WTC11 (cell line): ENCODE measurements around the gene EIF2B5. TPM values are rescaled to one million over a fixed set of nuclear protein-coding genes. Genes with fewer than 3 reads are reported as not detected.

Experiments used
- ATAC-seq: fragments of 200-7000 bp; cut with Tn5 transposase; 2 replicates; pipeline ENCODE4 v1.10.0; 2021; ENCODE audit warnings: mild to moderate bottlenecking, moderate library complexity
- CTCF ChIA-PET: fragments of 300-600 bp; sonication (Branson Sonifier 250); formaldehyde crosslinking; loops from one replicate; lab custom pipeline; 2021; ENCODE audit warnings: antibody characterized with exemption; lab: Charles Lee
- POLR2A ChIA-PET: fragments of 350-600 bp; sonication (Branson Sonifier 250); formaldehyde crosslinking; loops from one replicate; lab custom pipeline; 2021; ENCODE audit warnings: antibody characterized with exemption; lab: Charles Lee
- DNase-seq: peaks from one replicate; pipeline ENCODE4 v3.0.0; 2021; ENCODE audit warnings: low spot score
- H3K27ac Mint-ChIP-seq: 2 replicates; pipeline ENCODE4 v1.8.0; 2021; ENCODE audit warnings: mixed read lengths
- H3K27me3 Mint-ChIP-seq: 2 replicates; pipeline ENCODE4 v1.8.0; 2021; ENCODE audit warnings: low read depth, mild to moderate bottlenecking, moderate library complexity, mixed read lengths
- H3K36me3 Mint-ChIP-seq: 2 replicates; pipeline ENCODE4 v1.8.0; 2021; ENCODE audit warnings: mixed read lengths
- H3K4me1 Mint-ChIP-seq: 2 replicates; pipeline ENCODE4 v1.8.0; 2022; ENCODE audit warnings: mixed read lengths
- H3K4me3 Mint-ChIP-seq: 2 replicates; pipeline ENCODE4 v1.8.0; 2021; ENCODE audit warnings: mild to moderate bottlenecking, moderate library complexity, mixed read lengths
- H3K9me3 Mint-ChIP-seq: 2 replicates; pipeline ENCODE4 v1.8.0; 2021; ENCODE audit warnings: mixed read lengths
- ATF1 ChIP-seq: sonication (generic); formaldehyde crosslinking; IDR thresholded peaks from 2 replicates; pipeline ENCODE4 v1.8.1; 2023; ENCODE audit warnings: mild to moderate bottlenecking, moderate library complexity, missing genetic modification reagents
- ATF3 ChIP-seq: sonication (generic); formaldehyde crosslinking; conservative IDR thresholded peaks from 2 replicates; pipeline ENCODE4 v1.8.1; 2022; ENCODE audit warnings: mild to moderate bottlenecking, missing genetic modification reagents
- CBFB ChIP-seq: sonication (generic); formaldehyde crosslinking; IDR thresholded peaks from 2 replicates; pipeline ENCODE4 v1.8.1; 2022; ENCODE audit warnings: mild to moderate bottlenecking, low read depth, missing genetic modification reagents
- CREB1 ChIP-seq: sonication (generic); formaldehyde crosslinking; IDR thresholded peaks from 2 replicates; pipeline ENCODE4 v1.8.0; 2023; ENCODE audit warnings: mild to moderate bottlenecking, missing genetic modification reagents
- ELF4 ChIP-seq: sonication (generic); formaldehyde crosslinking; IDR thresholded peaks from 2 replicates; pipeline ENCODE4 v1.8.1; 2022; ENCODE audit warnings: low read depth, mild to moderate bottlenecking, moderate library complexity, missing genetic modification reagents
- FOXK1 ChIP-seq: sonication (generic); formaldehyde crosslinking; IDR thresholded peaks from 2 replicates; pipeline ENCODE4 v1.8.0; 2022; ENCODE audit warnings: mild to moderate bottlenecking, moderate library complexity, missing genetic modification reagents
- HMGA2 ChIP-seq: fragments of 250-450 bp; sonication (Bioruptor Pico); IDR thresholded peaks from 2 replicates; pipeline ENCODE4 v1.4.0; 2021; ENCODE audit warnings: mild to moderate bottlenecking, moderate library complexity
- IRF1 ChIP-seq: sonication (generic); formaldehyde crosslinking; IDR thresholded peaks from 2 replicates; pipeline ENCODE4 v1.8.0; 2023; ENCODE audit warnings: missing genetic modification reagents
- MLX ChIP-seq: sonication (generic); formaldehyde crosslinking; IDR thresholded peaks from 2 replicates; pipeline ENCODE4 v1.8.1; 2023; ENCODE audit warnings: mild to moderate bottlenecking, missing genetic modification reagents, moderate library complexity
- RELA ChIP-seq: sonication (generic); formaldehyde crosslinking; IDR thresholded peaks from 2 replicates; pipeline ENCODE4 v1.8.1; 2022; ENCODE audit warnings: missing genetic modification reagents, mild to moderate bottlenecking, borderline replicate concordance
- SMAD4 ChIP-seq: sonication (generic); formaldehyde crosslinking; IDR thresholded peaks from 2 replicates; pipeline ENCODE4 v1.8.0; 2022; ENCODE audit warnings: mild to moderate bottlenecking, missing genetic modification reagents
- SOX15 ChIP-seq: fragments of 250-450 bp; sonication (Bioruptor Pico); IDR thresholded peaks from 2 replicates; pipeline ENCODE4 v1.9.0; 2021; ENCODE audit warnings: mild to moderate bottlenecking
- TCF7 ChIP-seq: sonication (generic); formaldehyde crosslinking; IDR thresholded peaks from 2 replicates; pipeline ENCODE4 v1.8.0; 2022; ENCODE audit warnings: mild to moderate bottlenecking, low read depth, missing genetic modification reagents, moderate library complexity
- TEAD4 ChIP-seq: sonication (generic); formaldehyde crosslinking; IDR thresholded peaks from 2 replicates; pipeline ENCODE4 v1.8.0; 2022; ENCODE audit warnings: mild to moderate bottlenecking, missing genetic modification reagents
- ZMAT4 ChIP-seq: fragments of 250-450 bp; sonication (Bioruptor Pico); IDR thresholded peaks from 2 replicates; pipeline ENCODE4 v1.9.0; 2021; ENCODE audit warnings: mild to moderate bottlenecking
- ZNF121 ChIP-seq: sonication (generic); formaldehyde crosslinking; IDR thresholded peaks from 2 replicates; pipeline ENCODE4 v1.8.0; 2023; ENCODE audit warnings: missing genetic modification reagents
- ZNF219 ChIP-seq: sonication (generic); formaldehyde crosslinking; IDR thresholded peaks from 2 replicates; pipeline ENCODE4 v1.8.0; 2023; ENCODE audit warnings: missing genetic modification reagents, mild to moderate bottlenecking, borderline replicate concordance
- ZNF671 ChIP-seq: fragments of 250-450 bp; sonication (Bioruptor Pico); IDR thresholded peaks from 2 replicates; pipeline ENCODE4 v1.8.0; 2021; ENCODE audit warnings: mild to moderate bottlenecking
- total RNA-seq: library from RNA; stranded (reverse); gene quantifications from 3 replicates; pipeline ENCODE4 v1.2.3, GENCODE V29; 2021
- TF ChIP-seq, protein P1 (sequence below): sonication (generic); formaldehyde crosslinking; IDR thresholded peaks from 2 replicates; pipeline ENCODE4 v1.8.1; 2022; ENCODE audit warnings: mild to moderate bottlenecking, moderate library complexity, missing genetic modification reagents
- TF ChIP-seq, protein P2 (sequence below): sonication (generic); formaldehyde crosslinking; IDR thresholded peaks from 2 replicates; pipeline ENCODE4 v1.8.1; 2023; ENCODE audit warnings: mild to moderate bottlenecking, missing genetic modification reagents, moderate library complexity
- TF ChIP-seq, protein P3 (sequence below): fragments of 250-450 bp; sonication (Bioruptor Pico); IDR thresholded peaks from 2 replicates; pipeline ENCODE4 v1.9.0; 2021; ENCODE audit warnings: moderate library complexity, mild to moderate bottlenecking, inconsistent platforms, borderline replicate concordance

EIF2B5 gene
- total RNA-seq, 1 experiment from 2014 or later = 42.3 TPM

- CTCF ChIA-PET = interaction anchor here (0.8 to 1.3 kb wide), 2 partner anchors 35 to 48 kb away, joined by 3 to 5 read pairs; no protein-coding TSS in a partner anchor
Measured at GRCh38 chr3:184180165-184180564, 45.0 kb downstream of the EIF2B5 start.

GRCh38 chr3:184181596-184181995, 46.4 kb downstream of the EIF2B5 start:
- ChIA-PET CTCF (interaction anchor here (0.8 to 1.3 kb wide), 2 partner anchors 36 to 46 kb away, joined by 3 to 5 read pairs; no protein-coding TSS in a partner anchor), POLR2A (no interaction called here)
- Mint-ChIP-seq H3K36me3 (peaks cover 66% of the 10 kb centered on the region), H3K27ac (no peak overlapping the region; the same call in 1 of the 2 replicates), H3K27me3 (no peaks in the 10 kb centered on the region), H3K4me1 (peaks cover 30% of the 10 kb centered on the region), H3K9me3 (no peaks in the 10 kb centered on the region), H3K4me3 (no peak overlapping the region)
- DNase-seq = no peak
- no peak for ATAC-seq
- TF ChIP-seq CREB1 (CRISPR knock-in tag) (no peak), ZMAT4 (CRISPR knock-in tag) (no peak), FOXK1 (CRISPR knock-in tag) (no peak), SOX15 (CRISPR knock-in tag) (no peak), ZNF121 (CRISPR knock-in tag) (no peak)
- TF ChIP-seq, protein P1, sequence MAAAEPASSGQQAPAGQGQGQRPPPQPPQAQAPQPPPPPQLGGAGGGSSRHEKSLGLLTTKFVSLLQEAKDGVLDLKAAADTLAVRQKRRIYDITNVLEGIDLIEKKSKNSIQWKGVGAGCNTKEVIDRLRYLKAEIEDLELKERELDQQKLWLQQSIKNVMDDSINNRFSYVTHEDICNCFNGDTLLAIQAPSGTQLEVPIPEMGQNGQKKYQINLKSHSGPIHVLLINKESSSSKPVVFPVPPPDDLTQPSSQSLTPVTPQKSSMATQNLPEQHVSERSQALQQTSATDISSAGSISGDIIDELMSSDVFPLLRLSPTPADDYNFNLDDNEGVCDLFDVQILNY (CRISPR knock-in tag) = no peak

More at GRCh38 chr3:184180165-184180564, 45.0 kb downstream of the EIF2B5 start:
- Mint-ChIP-seq H3K4me3 (no peak overlapping the region), H3K36me3 (peaks cover 66% of the 10 kb centered on the region), H3K27ac (no peak overlapping the region), H3K4me1 (peaks cover 35% of the 10 kb centered on the region), H3K9me3 (no peaks in the 10 kb centered on the region), H3K27me3 (no peaks in the 10 kb centered on the region)
- DNase-seq = no peak
- ATAC-seq = no peak
- TF ChIP-seq SMAD4 (CRISPR knock-in tag) (no peak), IRF1 (CRISPR knock-in tag) (no peak), ATF1 (CRISPR knock-in tag) (no peak), MLX (CRISPR knock-in tag) (no peak), TCF7 (no peak), RELA (CRISPR knock-in tag) (no peak), ZNF219 (CRISPR knock-in tag) (no peak), ZNF121 (CRISPR knock-in tag) (no peak), ZMAT4 (CRISPR knock-in tag) (no peak), FOXK1 (CRISPR knock-in tag) (no peak), ATF3 (CRISPR knock-in tag) (no peak), HMGA2 (CRISPR knock-in tag) (no peak), TEAD4 (CRISPR knock-in tag) (no peak), CBFB (CRISPR knock-in tag) (no peak), ELF4 (CRISPR knock-in tag) (no peak), ZNF671 (CRISPR knock-in tag) (no peak)
- TF ChIP-seq, protein P2, sequence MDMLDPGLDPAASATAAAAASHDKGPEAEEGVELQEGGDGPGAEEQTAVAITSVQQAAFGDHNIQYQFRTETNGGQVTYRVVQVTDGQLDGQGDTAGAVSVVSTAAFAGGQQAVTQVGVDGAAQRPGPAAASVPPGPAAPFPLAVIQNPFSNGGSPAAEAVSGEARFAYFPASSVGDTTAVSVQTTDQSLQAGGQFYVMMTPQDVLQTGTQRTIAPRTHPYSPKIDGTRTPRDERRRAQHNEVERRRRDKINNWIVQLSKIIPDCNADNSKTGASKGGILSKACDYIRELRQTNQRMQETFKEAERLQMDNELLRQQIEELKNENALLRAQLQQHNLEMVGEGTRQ (CRISPR knock-in tag) = no peak
- TF ChIP-seq, protein P3, sequence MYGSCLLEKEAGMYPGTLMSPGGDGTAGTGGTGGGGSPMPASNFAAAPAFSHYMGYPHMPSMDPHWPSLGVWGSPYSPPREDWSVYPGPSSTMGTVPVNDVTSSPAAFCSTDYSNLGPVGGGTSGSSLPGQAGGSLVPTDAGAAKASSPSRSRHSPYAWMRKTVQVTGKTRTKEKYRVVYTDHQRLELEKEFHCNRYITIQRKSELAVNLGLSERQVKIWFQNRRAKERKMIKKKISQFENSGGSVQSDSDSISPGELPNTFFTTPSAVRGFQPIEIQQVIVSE (CRISPR knock-in tag) = no peak
- POLR2A ChIA-PET = no interaction called here
